KMS-11 (cell line): ENCODE results near the gene CORO7.

Experiments
- H2AFZ ChIP-seq: fragments of 200-600 bp; sonication (generic); 2 replicates; pipeline ENCODE4 v1.6.1; 2016; ENCODE audit warnings: antibody characterized with exemption, mixed run types, low read depth
- H3K27ac ChIP-seq: fragments of 200-600 bp; sonication (generic); 2 replicates; pipeline ENCODE4 v1.6.1; 2016; ENCODE audit warnings: mild to moderate bottlenecking, mixed run types
- H3K27me3 ChIP-seq: fragments of 200-600 bp; sonication (generic); 2 replicates; pipeline ENCODE4 v1.6.1; 2017; ENCODE audit warnings: mild to moderate bottlenecking, low read depth, mixed run types, moderate library complexity; ENCODE audit not compliant: insufficient read depth
- H3K36me3 ChIP-seq: fragments of 200-600 bp; sonication (generic); 2 replicates; pipeline ENCODE4 v1.6.1; 2017; ENCODE audit warnings: mild to moderate bottlenecking, mixed run types; ENCODE audit not compliant: insufficient read depth
- H3K4me1 ChIP-seq: fragments of 200-600 bp; sonication (generic); 2 replicates; pipeline ENCODE4 v1.6.1; 2016; ENCODE audit warnings: mild to moderate bottlenecking, low read depth, mixed run types; ENCODE audit not compliant: poor library complexity, severe bottlenecking
- H3K4me2 ChIP-seq: fragments of 200-600 bp; sonication (generic); 2 replicates; pipeline ENCODE4 v1.7.0; 2016; ENCODE audit warnings: mild to moderate bottlenecking, mixed run types
- H3K4me3 ChIP-seq: fragments of 200-600 bp; sonication (generic); IDR thresholded peaks from 2 replicates; pipeline ENCODE4 v1.6.1; 2017; ENCODE audit warnings: low read depth, low read length, mixed read lengths; ENCODE audit not compliant: insufficient read depth
- H3K79me2 ChIP-seq: fragments of 200-600 bp; sonication (generic); 2 replicates; pipeline ENCODE4 v1.6.1; 2016; ENCODE audit warnings: low read depth, mixed run types; ENCODE audit not compliant: insufficient read depth
- H3K9ac ChIP-seq: fragments of 200-600 bp; sonication (generic); 2 replicates; pipeline ENCODE4 v1.6.1; 2016; ENCODE audit warnings: mild to moderate bottlenecking, mixed run types
- H4K20me1 ChIP-seq: fragments of 200-600 bp; sonication (generic); 2 replicates; pipeline ENCODE4 v1.6.1; 2016; ENCODE audit warnings: mild to moderate bottlenecking, mixed run types; ENCODE audit not compliant: insufficient read depth
- CTCF ChIP-seq: fragments of 200-600 bp; sonication (generic); conservative IDR thresholded peaks from 2 replicates; pipeline ENCODE4 v1.6.1; 2017; ENCODE audit warnings: low read depth, mild to moderate bottlenecking, antibody characterized with exemption, low read length, moderate library complexity, mixed read lengths

CORO7 gene

GRCh38 chr16:4411684-4412083 is 4.7 kb downstream of the CORO7 start:
- Histone ChIP-seq H4K20me1 (no peaks in the 10 kb centered on the region; the same call in 1 of the 2 replicates), H2AFZ (no peak overlapping the region), H3K36me3 (no peaks in the 10 kb centered on the region; the same call in 1 of the 2 replicates)

GRCh38 chr16:4410335-4411075 is 5.9 kb downstream of the CORO7 start:
- Histone ChIP-seq H3K4me2 (no peak overlapping the region), H3K27me3 (no peaks in the 10 kb centered on the region), H3K27ac (no peak overlapping the region), H3K79me2 (peaks cover 70% of the 10 kb centered on the region), H3K36me3 (no peaks in the 10 kb centered on the region; the same call in 1 of the 2 replicates), H3K4me3 (no peak overlapping the region), H2AFZ (no peak overlapping the region), H3K4me1 (peaks cover 30% of the 10 kb centered on the region), H4K20me1 (no peaks in the 10 kb centered on the region; the same call in 1 of the 2 replicates), H3K9ac (no peak overlapping the region)
- TF ChIP-seq CTCF, result no peak

More at GRCh38 chr16:4411684-4412083, 4.7 kb downstream of the CORO7 start:
- Histone ChIP-seq H3K27me3 (no peaks in the 10 kb centered on the region), H3K4me1 (peaks cover 30% of the 10 kb centered on the region), H3K4me2 (no peak overlapping the region), H3K9ac (no peak overlapping the region), H3K79me2 (peaks cover 78% of the 10 kb centered on the region), H3K27ac (no peak overlapping the region), H3K4me3 (no peak overlapping the region)
- no peak for TF ChIP-seq CTCF

GRCh38 chr16:4409081-4409932 is 7.1 kb downstream of the CORO7 start:
- Histone ChIP-seq H3K36me3 (no peaks in the 10 kb centered on the region; the same call in 1 of the 2 replicates), H3K79me2 (peaks cover 59% of the 10 kb centered on the region), H3K9ac (no peak overlapping the region), H2AFZ (no peak overlapping the region), H3K4me1 (peaks cover 19% of the 10 kb centered on the region), H3K4me3 (no peak overlapping the region), H3K4me2 (no peak overlapping the region), H3K27me3 (no peaks in the 10 kb centered on the region), H3K27ac (no peak overlapping the region), H4K20me1 (no peaks in the 10 kb centered on the region; the same call in 1 of the 2 replicates)
- TF ChIP-seq CTCF, result no peak

- H4K20me1 ChIP-seq, result no peaks in the 10 kb centered on the region; the same call in 1 of the 2 replicates
- H2AFZ ChIP-seq, result no peak overlapping the region
- TF ChIP-seq CTCF, result no peak
- peaks cover 10% of the 10 kb centered on the region for H3K4me1 ChIP-seq
- peaks cover 52% of the 10 kb centered on the region for H3K79me2 ChIP-seq
- H3K27me3 ChIP-seq, result no peaks in the 10 kb centered on the region
- H3K4me3 ChIP-seq, result no peak overlapping the region
- H3K9ac ChIP-seq, result no peak overlapping the region
- H3K4me2 ChIP-seq, result no peak overlapping the region
- H3K27ac ChIP-seq, result no peak overlapping the region
- no peaks in the 10 kb centered on the region; the same call in 1 of the 2 replicates for H3K36me3 ChIP-seq
Observed at GRCh38 chr16:4408323-4408690, 8.1 kb downstream of the CORO7 start.
